AG10803 (cell line): ENCODE results near the gene NOC2L.

ENCODE experiments used
- DNase-seq: peaks from one replicate; pipeline ENCODE4 v3.0.0; 2010; ENCODE audit warnings: low read depth
- H3K4me3 ChIP-seq: 2 replicates; pipeline ENCODE4 v1.5.1; 2011; ENCODE audit warnings: mild to moderate bottlenecking, low read length, control low read depth
- TF ChIP-seq, protein P1 (sequence below): conservative IDR thresholded peaks from 2 replicates; pipeline ENCODE4 v1.5.1; 2011; ENCODE audit warnings: mild to moderate bottlenecking, low read length, control low read depth, inconsistent platforms

NOC2L gene

DNA sequence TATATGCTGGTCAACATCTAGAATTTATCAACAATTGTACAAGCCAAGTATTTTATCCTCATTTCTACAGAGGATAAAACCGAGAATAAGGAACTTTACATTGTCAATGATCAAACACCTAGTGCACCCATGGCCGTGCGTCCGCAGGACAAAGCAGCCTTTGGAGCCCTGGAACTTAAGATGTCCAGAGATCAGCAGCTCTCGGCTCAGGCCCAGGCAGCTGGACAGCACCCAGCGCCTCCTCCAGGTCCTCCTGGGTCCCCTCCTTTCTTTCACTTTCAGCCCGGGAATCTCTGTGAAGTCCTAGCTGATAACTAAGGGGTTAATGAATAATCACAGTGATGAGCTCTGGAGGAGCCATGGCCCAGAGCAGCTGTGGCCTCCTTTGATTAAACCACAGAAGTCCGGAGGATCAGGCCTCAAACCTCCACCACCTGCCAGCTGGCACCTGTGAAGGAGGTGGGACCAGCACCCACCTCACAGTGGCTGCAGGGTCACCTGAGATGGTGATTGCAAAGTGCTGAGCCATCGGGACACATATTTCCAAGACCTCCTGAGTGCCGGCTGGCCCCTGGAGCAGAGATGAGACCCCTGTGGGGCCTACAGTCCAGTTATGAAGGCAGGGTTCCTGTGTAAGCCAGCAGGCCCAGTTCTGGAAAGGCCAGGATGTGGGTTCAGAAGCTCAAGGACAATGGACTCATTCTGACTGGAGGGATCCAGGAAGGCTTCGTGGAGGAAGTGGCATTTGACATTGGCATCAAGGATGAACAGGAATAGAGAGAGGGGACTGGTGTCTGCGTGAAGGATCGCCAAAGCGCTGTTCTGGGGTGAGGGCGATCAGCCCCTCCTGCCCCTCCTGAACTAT is 46.9 kb downstream of the NOC2L start:
- TF ChIP-seq, protein P1, sequence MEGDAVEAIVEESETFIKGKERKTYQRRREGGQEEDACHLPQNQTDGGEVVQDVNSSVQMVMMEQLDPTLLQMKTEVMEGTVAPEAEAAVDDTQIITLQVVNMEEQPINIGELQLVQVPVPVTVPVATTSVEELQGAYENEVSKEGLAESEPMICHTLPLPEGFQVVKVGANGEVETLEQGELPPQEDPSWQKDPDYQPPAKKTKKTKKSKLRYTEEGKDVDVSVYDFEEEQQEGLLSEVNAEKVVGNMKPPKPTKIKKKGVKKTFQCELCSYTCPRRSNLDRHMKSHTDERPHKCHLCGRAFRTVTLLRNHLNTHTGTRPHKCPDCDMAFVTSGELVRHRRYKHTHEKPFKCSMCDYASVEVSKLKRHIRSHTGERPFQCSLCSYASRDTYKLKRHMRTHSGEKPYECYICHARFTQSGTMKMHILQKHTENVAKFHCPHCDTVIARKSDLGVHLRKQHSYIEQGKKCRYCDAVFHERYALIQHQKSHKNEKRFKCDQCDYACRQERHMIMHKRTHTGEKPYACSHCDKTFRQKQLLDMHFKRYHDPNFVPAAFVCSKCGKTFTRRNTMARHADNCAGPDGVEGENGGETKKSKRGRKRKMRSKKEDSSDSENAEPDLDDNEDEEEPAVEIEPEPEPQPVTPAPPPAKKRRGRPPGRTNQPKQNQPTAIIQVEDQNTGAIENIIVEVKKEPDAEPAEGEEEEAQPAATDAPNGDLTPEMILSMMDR, result no peak
- no peak for DNase-seq
- H3K4me3 ChIP-seq, result no peak overlapping the region

DNA sequence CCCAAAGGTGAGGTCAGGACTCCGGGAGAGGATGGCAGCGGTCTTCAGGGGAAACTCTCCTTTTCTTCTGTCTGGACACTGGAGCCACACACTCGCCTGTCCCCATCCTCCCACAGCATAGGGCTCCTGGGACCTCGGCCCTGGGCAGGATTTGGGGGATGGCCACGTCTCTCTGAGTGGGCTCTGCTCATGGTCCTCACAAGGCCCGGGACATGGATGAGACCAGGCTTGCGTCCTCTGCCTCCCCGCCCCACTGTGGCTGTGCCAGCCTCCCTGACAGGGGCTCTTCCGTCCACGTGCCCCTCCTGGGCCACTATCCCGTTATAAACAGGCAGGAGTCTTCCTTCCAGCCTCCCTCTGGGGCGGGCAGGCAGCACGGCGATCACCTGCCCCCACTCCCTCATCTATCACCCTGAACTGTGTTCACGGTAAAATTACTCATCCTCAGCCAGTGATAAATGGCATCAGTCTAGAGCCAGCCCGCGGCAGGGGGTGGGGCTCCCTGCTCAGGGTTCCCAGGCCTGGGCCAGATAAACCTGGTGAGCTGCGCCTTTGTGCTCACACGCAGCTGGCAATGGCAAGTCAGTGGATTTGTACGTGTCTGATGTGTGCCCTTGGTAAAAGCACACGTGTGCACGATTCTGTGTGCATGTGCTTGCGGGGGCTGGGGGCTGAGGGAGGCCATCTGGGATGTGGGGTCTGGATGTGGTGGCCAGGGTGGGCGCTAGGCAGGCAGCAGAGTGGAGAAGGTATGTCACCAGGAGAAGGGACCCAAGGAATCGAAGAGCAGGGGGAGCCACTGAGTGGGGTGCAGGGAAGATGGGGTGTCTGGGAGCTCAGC is 48.0 kb downstream of the NOC2L start:
- H3K4me3 ChIP-seq, result no peak overlapping the region
- TF ChIP-seq, protein P1, result no peak
- DNase-seq, result no peak

DNA sequence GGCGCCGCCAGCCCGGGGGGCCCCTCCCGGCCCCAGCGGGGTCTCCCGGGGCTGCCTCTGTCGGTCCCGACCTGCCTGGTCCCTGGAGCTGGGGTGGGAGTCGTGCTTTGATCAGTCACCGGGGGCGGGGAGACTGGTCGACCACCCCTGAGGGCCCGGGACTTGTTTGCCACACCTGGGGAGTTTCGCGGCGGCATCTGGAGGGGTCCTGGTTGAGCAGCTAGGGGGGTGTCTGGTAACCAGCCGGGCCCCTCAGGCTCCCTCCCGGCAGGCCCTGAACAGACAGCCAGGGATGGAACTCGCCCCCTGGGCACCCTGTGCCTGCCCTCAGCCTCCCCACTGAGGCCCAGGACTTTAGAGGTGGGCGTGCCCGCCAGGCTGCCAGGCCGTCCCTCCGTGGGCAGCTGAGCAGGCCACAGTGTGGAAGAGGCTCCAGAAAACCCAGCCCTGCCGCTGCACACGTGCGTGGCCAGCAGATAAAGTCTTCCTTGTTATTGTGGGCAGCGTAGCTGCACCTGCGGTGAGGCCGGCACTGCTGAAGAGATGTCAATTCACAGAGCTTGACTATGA is 48.7 kb downstream of the NOC2L start:
- no peak overlapping the region for H3K4me3 ChIP-seq
- no peak for DNase-seq
- TF ChIP-seq, protein P1, result no peak

GRCh38 chr1:909861-910310 is 49.2 kb downstream of the NOC2L start:
- no peak for DNase-seq
- H3K4me3 ChIP-seq, result no peak overlapping the region
- TF ChIP-seq, protein P1, result no peak

DNA sequence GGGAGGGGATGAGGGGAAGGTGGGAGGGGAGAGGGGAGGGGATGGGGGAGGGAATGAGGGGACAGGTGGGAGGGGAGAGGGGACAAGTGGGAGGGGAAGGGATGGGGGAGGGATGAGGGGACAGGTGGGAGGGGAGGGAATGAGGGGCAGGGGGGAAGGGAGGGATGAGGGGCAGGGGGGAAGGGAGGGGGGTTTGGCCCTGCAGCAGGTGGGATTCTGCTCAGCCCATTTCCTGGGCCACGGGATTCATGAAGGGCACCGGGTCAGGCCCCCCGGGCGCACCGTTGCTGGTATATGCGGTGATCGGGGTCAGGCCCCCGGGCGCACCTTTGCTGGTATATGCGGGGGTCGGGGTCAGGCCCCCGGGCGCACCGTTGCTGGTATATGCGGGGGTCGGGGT is 50.4 kb downstream of the NOC2L start:
- TF ChIP-seq, protein P1, result no peak
- DNase-seq, result no peak
- no peak overlapping the region for H3K4me3 ChIP-seq

DNA sequence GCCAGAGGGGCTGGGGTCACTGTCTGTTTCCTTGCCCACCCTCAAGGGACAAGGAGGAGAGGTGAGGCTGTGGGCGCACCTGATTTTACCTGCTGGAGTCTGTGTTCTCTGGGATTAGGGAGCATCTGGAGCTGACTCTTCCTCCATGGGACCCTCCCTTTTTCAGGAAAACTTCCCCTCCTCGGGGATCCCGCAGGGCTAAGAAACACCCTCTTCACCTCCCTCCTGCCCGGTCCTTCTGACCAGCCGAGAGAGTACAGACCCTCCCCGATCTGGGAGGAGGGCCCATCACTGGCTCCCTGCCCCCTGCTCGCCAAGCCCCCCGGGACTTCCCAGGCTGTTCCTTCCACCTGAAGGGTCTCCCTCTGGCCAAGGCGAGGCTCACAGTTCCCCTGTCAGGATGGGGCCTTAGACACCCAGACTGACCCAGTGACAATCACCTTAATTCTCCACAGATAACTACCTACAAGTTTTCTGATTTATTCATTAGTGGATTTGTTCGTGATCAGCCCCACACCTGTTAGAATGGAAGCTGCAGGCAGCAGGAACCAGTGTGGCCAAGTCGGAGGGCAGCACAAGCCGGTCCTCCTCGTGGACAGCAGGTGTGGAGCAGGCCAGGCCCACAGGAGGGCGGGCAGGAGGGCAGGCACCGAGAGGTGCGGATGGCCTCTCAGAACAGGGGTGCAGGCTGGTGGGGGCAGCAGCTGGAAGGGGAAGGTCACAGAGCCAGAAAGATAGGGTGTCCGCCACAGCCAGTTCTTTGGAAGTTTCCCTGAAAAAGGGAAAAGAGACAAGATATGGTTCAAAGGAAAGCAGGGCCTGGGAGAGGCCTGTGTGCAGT is 51.2 kb downstream of the NOC2L start:
- DNase-seq, result no peak
- TF ChIP-seq, protein P1, result no peak
- no peak overlapping the region for H3K4me3 ChIP-seq
